GM23248 (cell line): ENCODE results near the gene RALY. TPM values are rescaled to one million over a fixed set of nuclear protein-coding genes. Genes with fewer than 3 reads are reported as not detected.
A peak's percentile ranks its signal among the peaks of the same experiment; 100 is the strongest.

ENCODE experiments used
- DNase-seq: peaks from one replicate; pipeline ENCODE4 v3.0.0-alpha.2; 2015
- H2AFZ ChIP-seq: fragments of 200-600 bp; sonication (generic); 2 replicates; pipeline ENCODE4 v1.6.1; 2016; ENCODE audit warnings: antibody characterized with exemption
- H3F3A ChIP-seq: fragments of 200-600 bp; sonication (generic); 2 replicates; pipeline ENCODE4 v1.6.1; 2016; ENCODE audit warnings: mild to moderate bottlenecking, antibody characterized with exemption, mixed run types; ENCODE audit not compliant: insufficient read depth
- H3K27ac ChIP-seq: fragments of 200-600 bp; sonication (generic); 2 replicates; pipeline ENCODE4 v1.5.1; 2016; ENCODE audit warnings: mild to moderate bottlenecking
- H3K27me3 ChIP-seq: fragments of 200-600 bp; sonication (generic); replicated peaks from 2 replicates; pipeline ENCODE4 v1.6.1; 2016; ENCODE audit warnings: mild to moderate bottlenecking; ENCODE audit not compliant: insufficient read depth
- H3K36me3 ChIP-seq: fragments of 200-600 bp; sonication (generic); 2 replicates; pipeline ENCODE4 v1.6.1; 2016; ENCODE audit warnings: low read depth, mild to moderate bottlenecking
- H3K4me1 ChIP-seq: fragments of 200-600 bp; sonication (generic); 2 replicates; pipeline ENCODE4 v1.6.1; 2016; ENCODE audit warnings: mild to moderate bottlenecking; ENCODE audit not compliant: insufficient read depth
- H3K4me2 ChIP-seq: fragments of 200-600 bp; sonication (generic); one replicate; pipeline ENCODE4 v1.6.1; 2016; ENCODE audit warnings: mild to moderate bottlenecking; ENCODE audit not compliant: unreplicated experiment
- H3K4me3 ChIP-seq: fragments of 200-600 bp; sonication (generic); 2 replicates; pipeline ENCODE4 v1.5.1; 2016; ENCODE audit warnings: mild to moderate bottlenecking
- H3K79me2 ChIP-seq: fragments of 200-600 bp; sonication (generic); 2 replicates; pipeline ENCODE4 v1.6.1; 2016; ENCODE audit warnings: mild to moderate bottlenecking; ENCODE audit not compliant: insufficient read depth
- H3K9ac ChIP-seq: fragments of 200-600 bp; sonication (generic); 2 replicates; pipeline ENCODE4 v1.6.1; 2016; ENCODE audit warnings: mild to moderate bottlenecking
- H3K9me2 ChIP-seq: fragments of 200-600 bp; sonication (generic); 2 replicates; pipeline ENCODE4 v1.6.1; 2016; ENCODE audit warnings: mixed run types, mild to moderate bottlenecking, moderate library complexity; ENCODE audit not compliant: insufficient read depth
- H3K9me3 ChIP-seq: fragments of 200-600 bp; sonication (generic); one replicate; pipeline ENCODE4 v1.6.1; 2017; ENCODE audit warnings: low read depth
- H4K20me1 ChIP-seq: fragments of 200-600 bp; sonication (generic); 2 replicates; pipeline ENCODE4 v1.6.0; 2016; ENCODE audit not compliant: insufficient read depth
- EZH2 ChIP-seq: fragments of 200-600 bp; sonication (generic); IDR thresholded peaks from 2 replicates; pipeline ENCODE4 v1.6.1; 2018; ENCODE audit warnings: antibody characterized with exemption, mild to moderate bottlenecking; ENCODE audit not compliant: insufficient read depth, poor library complexity, severe bottlenecking
- EZH2phosphoT487 ChIP-seq: fragments of 200-600 bp; sonication (generic); IDR thresholded peaks from 2 replicates; pipeline ENCODE4 v1.6.1; 2018; ENCODE audit warnings: antibody characterized with exemption, moderate library complexity, mild to moderate bottlenecking, low read depth; ENCODE audit not compliant: insufficient read depth
- WGBS, 2 experiments: methylation state at CpG; one replicate each; pipeline ENCODE4 v1.1.6; 2015 to 2017; ENCODE audit warnings: low lambda C conversion rate in 2 of 2, low coverage in 1 of 2; ENCODE audit errors: missing lambda C conversion rate in 2 of 2; 5-methylcytosine and 5-hydroxymethylcytosine counted together
- in situ Hi-C: fragments of 300-500 bp; cut with MboI; formaldehyde crosslinking; loops from 2 replicates; pipeline ENCODE4 v1.15.0; 2020
- polyA plus RNA-seq: library from polyadenylated mRNA; unstranded; fragments of >200 nt; fragmentation: Nextera tagmentation; extraction: Ambion mirVana; gene quantifications from 2 replicates; pipeline ENCODE4 v1.2.1, GENCODE V29; 2016
- total RNA-seq: library from RNA; depleted of rRNA; stranded (reverse); fragments of >200 nt; shearing (Covaris generic); gene quantifications from 2 replicates; pipeline ENCODE4 v1.2.3, GENCODE V29; 2014

The RALY gene
- total and polyA plus RNA-seq, 2 experiments from 2014 or later = 66.3 to 107 TPM

DNA sequence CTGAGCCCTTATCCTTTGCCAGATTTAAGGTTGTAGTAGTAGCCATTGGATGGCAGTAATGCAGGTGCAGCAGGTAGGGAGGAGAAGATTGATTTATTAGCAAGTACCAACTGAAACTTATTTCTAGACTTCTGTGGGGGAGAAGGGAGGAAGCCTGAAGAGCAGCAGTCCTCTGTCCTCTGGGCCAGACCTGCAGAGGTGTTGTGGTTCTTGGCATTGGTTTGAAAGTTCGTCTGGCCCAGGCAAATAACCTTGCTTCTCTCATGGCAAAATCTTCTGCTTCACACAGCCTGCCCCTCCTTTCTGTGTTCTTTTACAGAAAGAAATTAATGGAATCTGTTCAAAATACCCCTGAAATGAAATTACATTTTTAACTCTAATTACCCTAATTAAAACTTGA lies 24.5 kb downstream of the RALY start:
- Histone ChIP-seq H3F3A (peaks cover 27% of the 10 kb centered on the region), H3K9ac (no peak overlapping the region), H3K4me1 (peaks cover 14% of the 10 kb centered on the region), H3K36me3 (no peaks in the 10 kb centered on the region), H4K20me1 (peaks cover 43% of the 10 kb centered on the region; the same call in 1 of the 2 replicates), H3K4me2 (no peak overlapping the region), H3K4me3 (no peak overlapping the region), H2AFZ (no peak overlapping the region), H3K27ac (peak overlapping the region; percentile 44), H3K9me2 (no peaks in the 10 kb centered on the region), H3K79me2 (peaks cover 93% of the 10 kb centered on the region), H3K27me3 (no peaks in the 10 kb centered on the region), H3K9me3 (no peaks in the 10 kb centered on the region)
- 89 to 93% methylated on average over 1 of the region's 1 CpG for WGBS, 2 experiments
- in situ Hi-C loops = no loop called here
- no peak for TF ChIP-seq EZH2phosphoT487
- no peak for TF ChIP-seq EZH2
- no peak for DNase-seq

DNA sequence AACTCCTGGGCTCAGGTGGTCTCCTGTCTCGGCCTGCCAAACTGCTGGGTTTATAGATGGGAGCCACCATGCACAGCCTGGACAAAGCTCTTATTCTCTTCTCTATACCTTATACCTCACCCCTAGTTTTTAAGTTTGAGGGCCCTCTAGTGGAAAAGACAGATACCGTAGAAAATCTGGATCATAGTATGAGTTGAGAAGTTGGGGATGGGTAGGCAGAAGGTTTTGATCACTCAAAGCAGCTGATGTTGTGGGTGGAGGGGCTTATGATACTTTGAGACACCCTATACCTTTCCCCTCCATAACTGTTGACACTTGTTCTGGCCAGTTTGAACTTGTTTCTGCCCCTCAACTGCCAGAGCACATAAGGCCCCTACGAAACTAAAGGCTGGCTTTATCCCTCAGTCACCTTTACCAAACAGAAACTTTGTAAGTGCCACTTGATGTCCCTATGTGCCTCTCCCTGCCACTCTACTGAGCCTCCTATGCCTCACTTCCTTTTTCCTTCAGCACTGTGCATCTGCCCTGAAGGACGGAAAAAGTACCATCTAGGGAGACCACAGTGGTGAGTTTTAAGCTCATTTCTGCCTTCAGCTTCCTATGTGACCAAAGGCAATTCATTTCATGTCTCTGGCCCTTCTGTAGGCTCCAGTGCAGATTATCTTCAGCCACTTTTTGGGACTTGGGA lies 28.6 kb downstream of the RALY start:
- Histone ChIP-seq H3K4me2 (no peak overlapping the region), H3K9me2 (no peaks in the 10 kb centered on the region), H3K9me3 (no peaks in the 10 kb centered on the region), H3K36me3 (no peaks in the 10 kb centered on the region), H3K79me2 (peaks cover 93% of the 10 kb centered on the region), H3F3A (peaks cover 18% of the 10 kb centered on the region), H3K4me3 (no peak overlapping the region), H3K9ac (no peak overlapping the region), H3K27ac (no peak overlapping the region), H2AFZ (no peak overlapping the region), H4K20me1 (peaks cover 31% of the 10 kb centered on the region), H3K27me3 (no peaks in the 10 kb centered on the region), H3K4me1 (peaks cover 19% of the 10 kb centered on the region)
- no peak for TF ChIP-seq EZH2
- no peak for TF ChIP-seq EZH2phosphoT487
- 82 to 86% methylated on average over 4 of the region's 4 CpGs for WGBS, 2 experiments
- in situ Hi-C loops = no loop called here
- DNase-seq = peak; percentile 26

DNA sequence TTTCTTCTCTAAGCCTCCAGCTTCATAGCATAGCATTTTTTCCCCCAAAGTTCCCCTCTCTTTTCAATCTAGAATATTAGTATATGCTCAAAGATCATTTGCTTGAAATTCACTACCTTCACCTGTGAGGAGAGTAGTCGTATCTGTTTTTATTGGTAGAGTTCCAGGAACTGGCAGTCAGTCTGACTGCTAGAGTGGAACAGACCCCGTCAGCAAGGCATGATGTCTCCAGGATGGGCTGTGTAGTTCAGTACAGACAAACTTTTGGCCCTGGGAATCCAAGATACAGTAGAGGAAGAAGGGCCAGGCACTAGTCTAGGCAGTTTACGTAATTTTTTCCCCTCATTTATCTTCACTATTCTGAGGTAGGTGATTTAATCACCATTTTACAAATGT lies 29.1 kb downstream of the RALY start:
- Histone ChIP-seq H3K4me1 (peaks cover 14% of the 10 kb centered on the region), H2AFZ (no peak overlapping the region), H3K36me3 (no peaks in the 10 kb centered on the region), H3K79me2 (peaks cover 98% of the 10 kb centered on the region), H3K9ac (no peak overlapping the region), H4K20me1 (peaks cover 29% of the 10 kb centered on the region), H3K4me2 (no peak overlapping the region), H3F3A (peaks cover 13% of the 10 kb centered on the region), H3K9me2 (no peaks in the 10 kb centered on the region), H3K9me3 (no peaks in the 10 kb centered on the region), H3K27ac (no peak overlapping the region), H3K4me3 (no peak overlapping the region), H3K27me3 (no peaks in the 10 kb centered on the region)
- TF ChIP-seq EZH2 (no peak), EZH2phosphoT487 (no peak)
- DNase-seq = no peak
- 87 to 88% methylated on average over 3 of the region's 3 CpGs for WGBS, 2 experiments
- in situ Hi-C loops = no loop called here

DNA sequence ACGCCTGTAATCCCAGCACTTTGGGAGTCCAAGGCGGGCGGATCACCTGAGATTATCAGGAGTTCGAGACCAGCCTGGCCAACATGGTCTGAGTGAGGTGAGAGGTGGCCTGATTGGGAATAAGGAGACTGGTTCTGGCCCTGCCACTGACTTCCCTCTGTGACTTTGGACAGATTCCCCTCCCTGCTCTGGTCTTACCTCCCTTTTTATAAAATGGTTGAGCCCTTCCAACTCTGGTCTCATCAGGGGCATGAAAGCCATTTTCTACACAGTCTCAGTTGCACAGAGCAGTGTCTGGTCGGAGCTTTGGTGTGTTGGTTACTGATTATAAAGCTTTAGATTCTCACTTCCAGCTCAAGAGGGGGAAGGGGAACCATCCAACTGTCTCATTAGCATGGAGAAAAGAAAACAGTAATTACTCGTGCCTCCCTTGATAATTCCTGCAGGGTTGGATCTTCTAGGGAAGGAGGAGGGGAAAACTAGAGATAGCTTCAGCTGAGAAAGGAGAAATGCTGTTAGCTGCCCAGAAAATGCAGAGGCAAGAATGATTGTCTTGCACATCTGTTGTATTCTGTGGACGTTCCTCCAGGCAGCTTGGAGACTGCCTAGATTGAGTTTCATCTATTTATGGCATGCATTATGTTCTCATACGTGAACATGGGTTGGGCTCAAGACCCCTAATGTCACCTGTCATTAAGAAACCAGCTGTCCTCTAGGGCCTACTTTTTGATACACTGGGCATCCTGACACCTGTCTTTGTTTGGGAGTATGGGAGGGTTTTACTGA lies 30.4 kb downstream of the RALY start:
- H3K4me3 ChIP-seq = no peak overlapping the region
- H2AFZ ChIP-seq = no peak overlapping the region
- 82% methylated on average over 8 of the region's 8 CpGs for WGBS, 2 experiments
- no peak for DNase-seq
- H3K4me1 ChIP-seq = peaks cover 8% of the 10 kb centered on the region
- H4K20me1 ChIP-seq = peaks cover 18% of the 10 kb centered on the region
- H3K9me2 ChIP-seq = no peaks in the 10 kb centered on the region
- 0 out of 2 replicates have a peak, but pooled peaks cover 3% of the 10 kb centered on the region for H3F3A ChIP-seq
- H3K27me3 ChIP-seq = no peaks in the 10 kb centered on the region
- H3K79me2 ChIP-seq = peaks cover 97% of the 10 kb centered on the region
- H3K27ac ChIP-seq = no peak overlapping the region
- TF ChIP-seq EZH2phosphoT487 (no peak), EZH2 (no peak)
- no peaks in the 10 kb centered on the region for H3K9me3 ChIP-seq
- in situ Hi-C loops = no loop called here
- no peak overlapping the region for H3K4me2 ChIP-seq
- no peak overlapping the region for H3K9ac ChIP-seq
- no peaks in the 10 kb centered on the region for H3K36me3 ChIP-seq
